Measurements from ENCODE around the gene SYT9.

GRCh38 chr11:7321473-7322450 lies 70.1 kb downstream of the SYT9 start:
- no peak for TF ChIP-seq CTCF (conservative IDR thresholded peaks at IDR 0.05)
- no peak for TF ChIP-seq EZH2 (IDR thresholded peaks at IDR 0.05; ENCODE audit: low read depth)
